HCT116 (cell line): ENCODE results near the gene SUPT6H.

Experiments
- ELF1 ChIP-seq: IDR thresholded peaks from 2 replicates; pipeline ENCODE4 v1.6.1; 2012; ENCODE audit warnings: low read depth, borderline replicate concordance
- FOSL1 ChIP-seq: IDR thresholded peaks from 2 replicates; pipeline ENCODE4 v1.6.1; 2012; ENCODE audit warnings: low read depth
- JUND ChIP-seq: IDR thresholded peaks from 2 replicates; pipeline ENCODE4 v1.6.1; 2012
- MAX ChIP-seq: IDR thresholded peaks from 2 replicates; pipeline ENCODE4 v1.6.1; 2012
- SP1 ChIP-seq: IDR thresholded peaks from 2 replicates; pipeline ENCODE4 v1.6.1; 2012; ENCODE audit warnings: low read depth
- TF ChIP-seq, protein P1 (sequence below), 3 experiments: fragments of 200-600 bp in 1 of 3; sonication (generic) in 1 of 3; IDR thresholded peaks in 2 of 3; conservative IDR thresholded peaks in 1 of 3; 2 replicates each; pipeline ENCODE4 v1.5.1; 2012 to 2017; ENCODE audit warnings: low read depth in 2 of 3, low read length in 2 of 3, antibody characterized with exemption in 1 of 3, borderline replicate concordance in 1 of 3, control low read depth in 1 of 3, mild to moderate bottlenecking in 1 of 3, mixed read lengths in 1 of 3, mixed run types in 1 of 3, moderate library complexity in 1 of 3; ENCODE audit not compliant: insufficient read depth in 1 of 3

DNA sequence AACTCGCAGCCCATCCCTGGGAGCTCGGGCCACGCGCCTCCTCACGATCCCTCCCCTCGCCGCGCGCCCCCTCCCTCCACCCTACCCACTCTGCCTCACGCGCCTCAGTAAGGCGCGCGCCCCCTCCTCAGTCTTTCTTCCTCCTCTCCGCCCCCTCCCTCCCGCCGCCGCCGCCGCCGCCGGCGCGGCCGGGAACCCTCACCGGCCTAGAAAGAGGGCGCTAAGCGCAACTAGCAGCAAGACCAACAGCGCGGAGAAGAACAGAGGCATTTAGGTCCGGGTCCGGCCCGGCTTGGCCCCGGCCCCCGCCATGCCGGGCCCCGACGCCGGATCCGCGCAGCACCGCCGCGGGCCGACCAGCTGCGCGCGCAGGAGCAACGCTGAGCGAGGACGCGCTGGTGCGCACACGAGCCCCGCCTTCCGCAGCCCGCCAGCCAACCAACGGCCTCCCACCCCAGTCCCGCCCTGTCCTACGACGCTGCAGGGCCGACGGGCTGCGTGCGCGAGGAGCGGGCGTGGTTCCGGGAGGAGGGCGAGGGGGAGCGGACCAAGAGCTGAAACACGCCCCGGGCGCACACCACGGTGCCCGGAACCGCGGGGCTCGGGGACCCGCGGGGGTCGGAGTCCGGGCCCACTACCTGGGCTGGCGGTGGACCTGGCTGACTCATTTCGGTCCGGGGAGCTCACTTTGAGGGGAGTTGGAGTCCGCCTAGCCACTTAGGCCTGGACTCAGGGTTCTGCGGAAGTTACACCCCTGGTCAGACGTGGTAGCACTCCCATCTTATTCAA, 17.0 kb upstream of the SUPT6H start, which contains the start of gene BLTP2:
- TF ChIP-seq MAX (peak; percentile 87), ELF1 (peak; percentile 42; the same call in 1 of the 2 replicates), JUND (no peak), SP1 (peak; percentile 86), FOSL1 (no peak)
- TF ChIP-seq, protein P1, sequence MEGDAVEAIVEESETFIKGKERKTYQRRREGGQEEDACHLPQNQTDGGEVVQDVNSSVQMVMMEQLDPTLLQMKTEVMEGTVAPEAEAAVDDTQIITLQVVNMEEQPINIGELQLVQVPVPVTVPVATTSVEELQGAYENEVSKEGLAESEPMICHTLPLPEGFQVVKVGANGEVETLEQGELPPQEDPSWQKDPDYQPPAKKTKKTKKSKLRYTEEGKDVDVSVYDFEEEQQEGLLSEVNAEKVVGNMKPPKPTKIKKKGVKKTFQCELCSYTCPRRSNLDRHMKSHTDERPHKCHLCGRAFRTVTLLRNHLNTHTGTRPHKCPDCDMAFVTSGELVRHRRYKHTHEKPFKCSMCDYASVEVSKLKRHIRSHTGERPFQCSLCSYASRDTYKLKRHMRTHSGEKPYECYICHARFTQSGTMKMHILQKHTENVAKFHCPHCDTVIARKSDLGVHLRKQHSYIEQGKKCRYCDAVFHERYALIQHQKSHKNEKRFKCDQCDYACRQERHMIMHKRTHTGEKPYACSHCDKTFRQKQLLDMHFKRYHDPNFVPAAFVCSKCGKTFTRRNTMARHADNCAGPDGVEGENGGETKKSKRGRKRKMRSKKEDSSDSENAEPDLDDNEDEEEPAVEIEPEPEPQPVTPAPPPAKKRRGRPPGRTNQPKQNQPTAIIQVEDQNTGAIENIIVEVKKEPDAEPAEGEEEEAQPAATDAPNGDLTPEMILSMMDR (IDR thresholded peaks at IDR 0.05 in 2 of 3, conservative IDR thresholded peaks at IDR 0.05 in 1 of 3; ENCODE audit: borderline replicate concordance in 1 of 3, insufficient read depth in 1 of 3, low read depth in 2 of 3, low read length in 2 of 3) = no peak
